ENCODE results near the gene CCM2.
"Not testable (repeated sequence)": the region's sequence is repeated elsewhere in the genome, so short reads cannot be mapped to it uniquely, and the experiment has no call there.

The CCM2 gene

DNA sequence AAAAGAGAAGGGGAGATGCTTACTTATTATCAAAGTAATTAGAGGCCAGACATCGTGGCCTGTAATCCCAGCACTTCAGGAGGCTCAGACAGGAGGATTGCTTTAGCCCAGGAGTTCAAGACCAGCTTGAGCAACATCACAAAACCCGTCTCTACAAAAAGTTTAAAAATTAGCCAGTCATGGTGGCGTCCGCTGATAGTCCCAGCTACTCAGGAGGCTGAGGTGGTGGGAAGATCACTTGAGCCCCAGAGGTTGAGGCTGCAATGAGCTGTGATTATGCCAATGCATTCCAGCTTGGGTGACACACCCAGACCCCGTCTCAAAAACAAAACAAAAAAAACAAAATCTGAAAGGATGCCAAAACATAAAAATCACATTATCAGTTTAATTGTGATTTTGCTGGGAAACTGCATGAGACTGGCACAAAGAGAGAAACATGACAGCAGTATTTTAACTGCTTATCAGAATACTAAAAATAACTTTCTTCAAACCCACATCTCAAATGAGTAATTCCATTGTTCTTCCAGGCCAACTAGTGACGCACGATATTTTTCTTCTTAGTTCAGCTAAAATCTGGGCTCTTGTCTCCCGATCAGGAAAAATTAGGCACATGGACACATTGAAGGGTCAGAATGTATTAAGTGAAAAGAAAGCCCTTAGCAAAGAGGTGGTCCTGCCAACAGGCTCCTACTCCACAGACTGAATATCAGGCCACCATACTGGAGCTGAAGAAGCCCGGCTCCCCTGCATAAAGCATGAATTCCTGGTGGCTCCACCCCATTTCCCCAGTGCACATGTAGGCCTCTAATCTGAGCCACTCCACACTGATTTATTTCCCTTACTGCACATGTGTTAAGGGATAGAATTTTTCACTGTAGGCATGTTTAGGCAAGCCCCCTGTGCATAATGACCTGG lies 9.6 kb upstream of the CCM2 start:
- peaks cover 1% of the 10 kb centered on the region for H3K36me3 ChIP-seq (ENCODE audit: control insufficient read depth, insufficient read depth, low read length)
- no peak for DNase-seq
- no peak overlapping the region for H3K4me3 ChIP-seq (ENCODE audit: insufficient read depth, low read depth, low read length, poor library complexity, severe bottlenecking)
- H3K4me1 ChIP-seq (ENCODE audit: control insufficient read depth, insufficient read depth, low read length, poor library complexity, severe bottlenecking), result peaks cover 27% of the 10 kb centered on the region
- H3K27ac ChIP-seq (ENCODE audit: insufficient read depth, low read length, poor library complexity, severe bottlenecking), result no peak overlapping the region
- H3K9me3 ChIP-seq (ENCODE audit: control insufficient read depth, low read length), result no peaks in the 10 kb centered on the region
- H3K27me3 ChIP-seq (replicated peaks; ENCODE audit: control insufficient read depth, insufficient read depth, low read length, poor library complexity, severe bottlenecking), result no peaks in the 10 kb centered on the region

- not testable (repeated sequence) for H3K4me3 ChIP-seq (ENCODE audit: insufficient read depth, low read depth, low read length, poor library complexity, severe bottlenecking); H3K27me3 ChIP-seq (replicated peaks; ENCODE audit: control insufficient read depth, insufficient read depth, low read length, poor library complexity, severe bottlenecking); DNase-seq; H3K27ac ChIP-seq (ENCODE audit: insufficient read depth, low read length, poor library complexity, severe bottlenecking); H3K36me3 ChIP-seq (ENCODE audit: control insufficient read depth, insufficient read depth, low read length); H3K9me3 ChIP-seq (ENCODE audit: control insufficient read depth, low read length)
- peaks cover 23% of the 10 kb centered on the region for H3K4me1 ChIP-seq (ENCODE audit: control insufficient read depth, insufficient read depth, low read length, poor library complexity, severe bottlenecking)
Measured at GRCh38 chr7:44992004-44992795, 7.8 kb upstream of the CCM2 start.

DNA sequence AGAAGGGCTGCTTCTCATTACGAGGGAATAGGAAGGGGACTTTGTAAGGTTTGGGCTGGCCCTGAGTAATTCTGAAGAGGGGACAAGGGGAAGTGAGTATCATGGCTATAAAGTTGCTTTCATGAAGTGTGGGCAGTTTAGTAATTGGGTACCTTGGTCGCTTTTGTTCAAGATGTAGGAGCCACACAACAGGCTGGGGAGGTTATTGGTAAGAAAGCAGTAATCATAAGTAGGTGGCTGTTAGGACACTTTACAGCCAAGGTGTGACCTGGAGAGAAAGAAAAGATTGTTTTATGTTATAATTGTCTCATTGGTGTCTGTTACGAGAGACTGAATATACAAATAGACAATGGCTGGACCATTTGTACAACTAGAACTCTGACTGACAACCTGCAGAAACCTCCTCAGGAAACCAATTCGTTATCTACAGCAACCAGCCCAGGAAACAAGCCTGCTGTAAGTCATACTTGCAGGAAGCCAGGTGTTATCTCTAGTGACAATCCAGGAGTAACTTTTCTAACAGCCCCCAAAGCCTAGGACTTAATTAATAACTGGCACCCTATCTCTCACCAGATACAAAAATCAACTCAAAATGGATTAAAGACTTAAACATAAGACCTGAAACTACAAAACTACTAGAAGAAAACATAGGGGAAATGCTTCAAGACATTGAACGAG lies 5.0 kb upstream of the CCM2 start:
- H3K9me3 ChIP-seq (ENCODE audit: control insufficient read depth, low read length), result no peaks in the 10 kb centered on the region
- no peak for DNase-seq
- H3K4me3 ChIP-seq (ENCODE audit: insufficient read depth, low read depth, low read length, poor library complexity, severe bottlenecking), result no peak overlapping the region
- peak overlapping the region; percentile 55 for H3K27ac ChIP-seq (ENCODE audit: insufficient read depth, low read length, poor library complexity, severe bottlenecking)
- no peaks in the 10 kb centered on the region for H3K27me3 ChIP-seq (replicated peaks; ENCODE audit: control insufficient read depth, insufficient read depth, low read length, poor library complexity, severe bottlenecking)
- peaks cover 22% of the 10 kb centered on the region for H3K4me1 ChIP-seq (ENCODE audit: control insufficient read depth, insufficient read depth, low read length, poor library complexity, severe bottlenecking)
- H3K36me3 ChIP-seq (ENCODE audit: control insufficient read depth, insufficient read depth, low read length), result no peaks in the 10 kb centered on the region

- peak; percentile 33 to 47 (median 36) for DNase-seq
- Histone ChIP-seq H3K4me3 (ENCODE audit: insufficient read depth, low read depth, low read length, poor library complexity, severe bottlenecking) (no peak overlapping the region), H3K9me3 (ENCODE audit: control insufficient read depth, low read length) (no peaks in the 10 kb centered on the region), H3K27me3 (replicated peaks; ENCODE audit: control insufficient read depth, insufficient read depth, low read length, poor library complexity, severe bottlenecking) (no peaks in the 10 kb centered on the region), H3K4me1 (ENCODE audit: control insufficient read depth, insufficient read depth, low read length, poor library complexity, severe bottlenecking) (peaks cover 22% of the 10 kb centered on the region), H3K27ac (ENCODE audit: insufficient read depth, low read length, poor library complexity, severe bottlenecking) (peak overlapping the region; percentile 55), H3K36me3 (ENCODE audit: control insufficient read depth, insufficient read depth, low read length) (no peaks in the 10 kb centered on the region)
Measured at GRCh38 chr7:44995555-44996493, 4.2 kb upstream of the CCM2 start.

DNA sequence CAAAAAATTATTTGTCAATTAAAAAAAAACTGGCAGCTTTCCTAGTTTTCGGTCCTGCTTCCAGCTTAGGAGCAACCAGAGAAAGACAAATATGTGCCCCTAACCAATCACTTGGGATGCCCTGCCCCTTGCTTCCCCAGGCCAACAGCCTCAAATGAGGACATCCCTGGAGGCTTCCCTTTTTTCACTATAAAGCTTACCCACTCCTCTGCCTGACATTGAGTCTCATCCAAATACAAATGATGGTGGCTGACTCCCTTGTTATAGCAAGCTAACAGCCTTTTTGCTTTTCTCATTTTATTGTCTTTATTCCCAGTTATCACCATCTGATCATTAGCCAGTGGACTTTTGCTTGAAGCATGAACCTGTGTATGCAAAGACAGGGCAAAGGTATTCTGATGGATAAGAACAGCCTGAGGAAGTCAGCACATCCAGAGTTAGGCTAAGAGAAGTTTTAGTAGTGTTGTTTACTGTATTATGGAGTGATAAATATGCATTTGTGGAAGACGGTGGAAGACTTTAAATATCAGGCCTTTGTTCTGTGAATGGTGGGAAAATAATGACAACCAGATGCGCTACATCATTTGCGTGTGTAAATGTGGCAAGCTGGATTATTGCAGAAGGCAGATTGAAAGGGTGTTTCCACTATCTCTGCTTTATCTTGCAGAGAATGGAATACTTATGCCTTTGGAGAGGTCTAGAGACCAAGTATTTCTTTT lies 1.7 kb upstream of the CCM2 start:
- peaks cover 32% of the 10 kb centered on the region for H3K4me1 ChIP-seq (ENCODE audit: control insufficient read depth, insufficient read depth, low read length, poor library complexity, severe bottlenecking)
- no peak overlapping the region for H3K4me3 ChIP-seq (ENCODE audit: insufficient read depth, low read depth, low read length, poor library complexity, severe bottlenecking)
- H3K27me3 ChIP-seq (replicated peaks; ENCODE audit: control insufficient read depth, insufficient read depth, low read length, poor library complexity, severe bottlenecking), result no peaks in the 10 kb centered on the region
- H3K27ac ChIP-seq (ENCODE audit: insufficient read depth, low read length, poor library complexity, severe bottlenecking), result peak overlapping the region; percentile 76
- H3K9me3 ChIP-seq (ENCODE audit: control insufficient read depth, low read length), result no peaks in the 10 kb centered on the region
- DNase-seq, result no peak
- no peaks in the 10 kb centered on the region for H3K36me3 ChIP-seq (ENCODE audit: control insufficient read depth, insufficient read depth, low read length)

- Histone ChIP-seq H3K9me3 (ENCODE audit: control insufficient read depth, low read length) (no peaks in the 10 kb centered on the region), H3K27me3 (replicated peaks; ENCODE audit: control insufficient read depth, insufficient read depth, low read length, poor library complexity, severe bottlenecking) (no peaks in the 10 kb centered on the region), H3K27ac (ENCODE audit: insufficient read depth, low read length, poor library complexity, severe bottlenecking) (peak overlapping the region; percentile 76), H3K4me1 (ENCODE audit: control insufficient read depth, insufficient read depth, low read length, poor library complexity, severe bottlenecking) (peaks cover 29% of the 10 kb centered on the region), H3K4me3 (ENCODE audit: insufficient read depth, low read depth, low read length, poor library complexity, severe bottlenecking) (peak overlapping the region; percentile 78), H3K36me3 (ENCODE audit: control insufficient read depth, insufficient read depth, low read length) (no peaks in the 10 kb centered on the region)
- peak; percentile 98 to 99 (median 99) for DNase-seq
Measured at GRCh38 chr7:44999245-45000092, 532 bp upstream of the CCM2 start.

DNA sequence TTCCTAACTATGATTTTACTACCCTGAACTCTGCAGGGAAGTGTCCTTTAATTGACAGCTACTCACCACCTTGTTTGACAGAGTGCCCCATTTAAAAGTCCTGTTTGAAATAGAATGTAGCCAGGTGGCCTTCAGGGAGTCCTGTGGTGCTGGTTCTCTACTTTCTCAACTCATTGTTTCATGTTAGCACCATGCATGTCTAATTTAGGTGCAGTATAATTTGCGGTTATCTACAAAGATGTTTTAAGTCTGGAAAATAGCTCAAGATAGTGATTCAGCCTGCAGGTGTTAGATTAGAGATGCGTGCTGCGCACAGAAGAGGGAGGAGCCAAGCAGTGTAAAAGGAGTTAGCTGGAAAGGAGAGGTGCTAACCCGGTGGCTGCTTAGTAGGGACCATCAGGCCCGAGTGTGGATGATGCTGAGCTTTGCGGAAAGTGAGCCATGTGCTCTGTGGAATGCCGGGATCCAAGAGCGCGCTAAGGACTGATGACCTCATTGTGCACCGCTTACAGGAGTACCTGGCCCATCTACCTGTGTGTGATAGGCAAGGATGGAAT lies 1.2 kb downstream of the CCM2 start:
- Histone ChIP-seq H3K9me3 (ENCODE audit: control insufficient read depth, low read length) (no peaks in the 10 kb centered on the region), H3K4me1 (ENCODE audit: control insufficient read depth, insufficient read depth, low read length, poor library complexity, severe bottlenecking) (peaks cover 18% of the 10 kb centered on the region), H3K27ac (ENCODE audit: insufficient read depth, low read length, poor library complexity, severe bottlenecking) (peak overlapping the region; percentile 86), H3K27me3 (replicated peaks; ENCODE audit: control insufficient read depth, insufficient read depth, low read length, poor library complexity, severe bottlenecking) (no peaks in the 10 kb centered on the region), H3K36me3 (ENCODE audit: control insufficient read depth, insufficient read depth, low read length) (no peaks in the 10 kb centered on the region), H3K4me3 (ENCODE audit: insufficient read depth, low read depth, low read length, poor library complexity, severe bottlenecking) (peak overlapping the region; percentile 77)
- DNase-seq, result peak; percentile 41 to 65 (median 46)

- DNase-seq, result no peak
- no peaks in the 10 kb centered on the region for H3K27me3 ChIP-seq (replicated peaks; ENCODE audit: control insufficient read depth, insufficient read depth, low read length, poor library complexity, severe bottlenecking)
- no peak overlapping the region for H3K4me3 ChIP-seq (ENCODE audit: insufficient read depth, low read depth, low read length, poor library complexity, severe bottlenecking)
- H3K4me1 ChIP-seq (ENCODE audit: control insufficient read depth, insufficient read depth, low read length, poor library complexity, severe bottlenecking), result peaks cover 12% of the 10 kb centered on the region
- no peaks in the 10 kb centered on the region for H3K36me3 ChIP-seq (ENCODE audit: control insufficient read depth, insufficient read depth, low read length)
- no peaks in the 10 kb centered on the region for H3K9me3 ChIP-seq (ENCODE audit: control insufficient read depth, low read length)
- peak overlapping the region; percentile 86 for H3K27ac ChIP-seq (ENCODE audit: insufficient read depth, low read length, poor library complexity, severe bottlenecking)
Measured at GRCh38 chr7:45001826-45002225, 1.8 kb downstream of the CCM2 start.
